Measurements from ENCODE around the gene ELF3. TPM values are rescaled to one million over a fixed set of nuclear protein-coding genes. Genes with fewer than 3 reads are reported as not detected.

Gene ELF3
- total and polyA plus RNA-seq, 2 of the 13 experiments (the other 11 are each of a cell fraction or from before 2014, with no cell fraction given) = 11.5 to 55.1 TPM

- TF ChIP-seq ZXDC (CRISPR knock-in tag; IDR thresholded peaks at IDR 0.05) = no peak
- no peak for TF ChIP-seq KDM5B (CRISPR knock-in tag; IDR thresholded peaks at IDR 0.05; ENCODE audit: borderline replicate concordance)
- no peak for TF ChIP-seq TEAD2 (CRISPR knock-in tag; IDR thresholded peaks at IDR 0.05)
- TF ChIP-seq RFX1 (IDR thresholded peaks at IDR 0.05) = no peak
- peak; percentile 95 for TF ChIP-seq STAG1 (CRISPR knock-in tag; IDR thresholded peaks at IDR 0.05)
- no peak; the same call in 1 of the 2 replicates for TF ChIP-seq ZZZ3 (CRISPR knock-in tag; IDR thresholded peaks at IDR 0.05; ENCODE audit: borderline replicate concordance)
- peak; percentile 60 for TF ChIP-seq TEAD3 (CRISPR knock-in tag; optimal IDR thresholded peaks at IDR 0.05; ENCODE audit: borderline replicate concordance)
- no peak for TF ChIP-seq ATRX (CRISPR knock-in tag; IDR thresholded peaks at IDR 0.05; ENCODE audit: borderline replicate concordance)
- TF ChIP-seq ZNF496 (CRISPR knock-in tag; IDR thresholded peaks at IDR 0.05; ENCODE audit: insufficient replicate concordance) = no peak
- TF ChIP-seq ZNF558 (CRISPR knock-in tag; IDR thresholded peaks at IDR 0.05; ENCODE audit: borderline replicate concordance) = no peak
- TF ChIP-seq ZBTB20 (CRISPR knock-in tag; IDR thresholded peaks at IDR 0.05; ENCODE audit: borderline replicate concordance, low read depth) = no peak
- TF ChIP-seq, protein P1, sequence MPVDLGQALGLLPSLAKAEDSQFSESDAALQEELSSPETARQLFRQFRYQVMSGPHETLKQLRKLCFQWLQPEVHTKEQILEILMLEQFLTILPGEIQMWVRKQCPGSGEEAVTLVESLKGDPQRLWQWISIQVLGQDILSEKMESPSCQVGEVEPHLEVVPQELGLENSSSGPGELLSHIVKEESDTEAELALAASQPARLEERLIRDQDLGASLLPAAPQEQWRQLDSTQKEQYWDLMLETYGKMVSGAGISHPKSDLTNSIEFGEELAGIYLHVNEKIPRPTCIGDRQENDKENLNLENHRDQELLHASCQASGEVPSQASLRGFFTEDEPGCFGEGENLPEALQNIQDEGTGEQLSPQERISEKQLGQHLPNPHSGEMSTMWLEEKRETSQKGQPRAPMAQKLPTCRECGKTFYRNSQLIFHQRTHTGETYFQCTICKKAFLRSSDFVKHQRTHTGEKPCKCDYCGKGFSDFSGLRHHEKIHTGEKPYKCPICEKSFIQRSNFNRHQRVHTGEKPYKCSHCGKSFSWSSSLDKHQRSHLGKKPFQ (CRISPR knock-in tag; IDR thresholded peaks at IDR 0.05; ENCODE audit: insufficient replicate concordance) = no peak
- TF ChIP-seq CTCF (CRISPR knock-in tag; IDR thresholded peaks at IDR 0.05) = peak; percentile 92
- TF ChIP-seq, protein P2, sequence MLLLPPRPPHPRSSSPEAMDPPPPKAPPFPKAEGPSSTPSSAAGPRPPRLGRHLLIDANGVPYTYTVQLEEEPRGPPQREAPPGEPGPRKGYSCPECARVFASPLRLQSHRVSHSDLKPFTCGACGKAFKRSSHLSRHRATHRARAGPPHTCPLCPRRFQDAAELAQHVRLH (CRISPR knock-in tag; IDR thresholded peaks at IDR 0.05; ENCODE audit: borderline replicate concordance, low read depth) = no peak
- TF ChIP-seq, protein P3, sequence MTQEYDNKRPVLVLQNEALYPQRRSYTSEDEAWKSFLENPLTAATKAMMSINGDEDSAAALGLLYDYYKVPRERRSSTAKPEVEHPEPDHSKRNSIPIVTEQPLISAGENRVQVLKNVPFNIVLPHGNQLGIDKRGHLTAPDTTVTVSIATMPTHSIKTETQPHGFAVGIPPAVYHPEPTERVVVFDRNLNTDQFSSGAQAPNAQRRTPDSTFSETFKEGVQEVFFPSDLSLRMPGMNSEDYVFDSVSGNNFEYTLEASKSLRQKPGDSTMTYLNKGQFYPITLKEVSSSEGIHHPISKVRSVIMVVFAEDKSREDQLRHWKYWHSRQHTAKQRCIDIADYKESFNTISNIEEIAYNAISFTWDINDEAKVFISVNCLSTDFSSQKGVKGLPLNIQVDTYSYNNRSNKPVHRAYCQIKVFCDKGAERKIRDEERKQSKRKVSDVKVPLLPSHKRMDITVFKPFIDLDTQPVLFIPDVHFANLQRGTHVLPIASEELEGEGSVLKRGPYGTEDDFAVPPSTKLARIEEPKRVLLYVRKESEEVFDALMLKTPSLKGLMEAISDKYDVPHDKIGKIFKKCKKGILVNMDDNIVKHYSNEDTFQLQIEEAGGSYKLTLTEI (CRISPR knock-in tag; conservative IDR thresholded peaks at IDR 0.05) = no peak
- TF ChIP-seq ZSCAN12 (CRISPR knock-in tag; IDR thresholded peaks at IDR 0.05) = no peak
- no peak for TF ChIP-seq ZNF33A (CRISPR knock-in tag; IDR thresholded peaks at IDR 0.05; ENCODE audit: borderline replicate concordance)
- TF ChIP-seq ZNF383 (CRISPR knock-in tag; IDR thresholded peaks at IDR 0.05; ENCODE audit: borderline replicate concordance) = no peak
- TF ChIP-seq, protein P4, sequence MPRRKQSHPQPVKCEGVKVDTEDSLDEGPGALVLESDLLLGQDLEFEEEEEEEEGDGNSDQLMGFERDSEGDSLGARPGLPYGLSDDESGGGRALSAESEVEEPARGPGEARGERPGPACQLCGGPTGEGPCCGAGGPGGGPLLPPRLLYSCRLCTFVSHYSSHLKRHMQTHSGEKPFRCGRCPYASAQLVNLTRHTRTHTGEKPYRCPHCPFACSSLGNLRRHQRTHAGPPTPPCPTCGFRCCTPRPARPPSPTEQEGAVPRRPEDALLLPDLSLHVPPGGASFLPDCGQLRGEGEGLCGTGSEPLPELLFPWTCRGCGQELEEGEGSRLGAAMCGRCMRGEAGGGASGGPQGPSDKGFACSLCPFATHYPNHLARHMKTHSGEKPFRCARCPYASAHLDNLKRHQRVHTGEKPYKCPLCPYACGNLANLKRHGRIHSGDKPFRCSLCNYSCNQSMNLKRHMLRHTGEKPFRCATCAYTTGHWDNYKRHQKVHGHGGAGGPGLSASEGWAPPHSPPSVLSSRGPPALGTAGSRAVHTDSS (CRISPR knock-in tag; conservative IDR thresholded peaks at IDR 0.05) = no peak
Measured at GRCh38 chr1:202009326-202010179, 834 bp upstream of the ELF3 start (continued).
